SU-DHL-6 (cell line): ENCODE results near the gene EVI5.

Experiments used
- EZH2phosphoT487 ChIP-seq: fragments of 200-600 bp; sonication (generic), shearing (Covaris generic); conservative IDR thresholded peaks from 2 replicates; pipeline ENCODE4 v1.6.1; 2018; ENCODE audit warnings: mild to moderate bottlenecking, antibody characterized with exemption, low read length, moderate library complexity, mixed read lengths
- TF ChIP-seq, protein P1 (sequence below): fragments of 200-600 bp; sonication (generic); IDR thresholded peaks from one replicate; pipeline ENCODE4 v1.5.1; 2017; ENCODE audit warnings: antibody characterized with exemption, mild to moderate bottlenecking, low read length, moderate library complexity; ENCODE audit not compliant: insufficient read depth, poor library complexity, severe bottlenecking

DNA sequence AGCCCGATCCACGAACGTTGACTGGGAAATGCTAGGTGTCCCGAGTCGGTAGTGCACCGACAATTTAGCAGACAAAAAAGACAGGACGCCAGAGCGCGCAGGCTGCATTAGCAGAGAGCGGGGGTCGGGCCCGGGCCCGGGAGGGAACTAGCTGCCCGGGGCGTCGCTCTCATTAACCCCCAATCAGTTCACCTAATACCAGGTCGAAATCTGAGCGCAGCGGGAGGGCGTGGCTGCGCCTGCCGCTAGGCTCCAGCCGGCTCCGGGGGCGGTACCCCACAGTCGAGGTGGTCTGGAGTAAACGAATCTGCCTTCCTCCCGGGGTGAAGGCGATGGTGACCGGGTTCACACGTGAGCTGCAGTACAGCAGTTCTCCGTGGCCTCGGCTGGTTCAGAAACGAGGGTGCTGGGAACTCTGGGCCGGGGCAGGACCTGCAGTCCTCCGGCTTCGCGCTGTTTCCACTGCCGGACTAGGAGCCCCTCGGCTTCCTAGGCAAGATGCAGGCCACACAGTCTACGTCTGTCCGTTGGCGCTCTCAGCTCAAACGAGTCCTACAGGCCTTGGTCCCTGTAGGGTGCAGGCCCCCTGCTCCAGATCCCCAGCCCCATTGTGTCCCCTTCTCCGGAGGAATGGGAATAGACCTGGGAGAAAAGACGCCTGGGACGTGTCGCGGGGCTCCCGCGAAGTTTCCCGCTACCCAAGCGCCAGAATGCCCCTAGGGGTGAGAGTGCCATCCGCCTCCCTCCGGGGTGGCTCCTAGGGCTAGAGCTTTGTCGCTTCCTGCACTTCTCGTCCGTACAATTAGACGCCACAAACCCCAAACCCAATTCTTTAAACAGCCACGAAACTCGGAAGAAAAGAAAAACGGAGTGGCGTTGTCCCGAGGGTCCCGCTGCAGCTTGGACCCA lies 300.2 kb downstream of the EVI5 start:
- TF ChIP-seq, protein P1, sequence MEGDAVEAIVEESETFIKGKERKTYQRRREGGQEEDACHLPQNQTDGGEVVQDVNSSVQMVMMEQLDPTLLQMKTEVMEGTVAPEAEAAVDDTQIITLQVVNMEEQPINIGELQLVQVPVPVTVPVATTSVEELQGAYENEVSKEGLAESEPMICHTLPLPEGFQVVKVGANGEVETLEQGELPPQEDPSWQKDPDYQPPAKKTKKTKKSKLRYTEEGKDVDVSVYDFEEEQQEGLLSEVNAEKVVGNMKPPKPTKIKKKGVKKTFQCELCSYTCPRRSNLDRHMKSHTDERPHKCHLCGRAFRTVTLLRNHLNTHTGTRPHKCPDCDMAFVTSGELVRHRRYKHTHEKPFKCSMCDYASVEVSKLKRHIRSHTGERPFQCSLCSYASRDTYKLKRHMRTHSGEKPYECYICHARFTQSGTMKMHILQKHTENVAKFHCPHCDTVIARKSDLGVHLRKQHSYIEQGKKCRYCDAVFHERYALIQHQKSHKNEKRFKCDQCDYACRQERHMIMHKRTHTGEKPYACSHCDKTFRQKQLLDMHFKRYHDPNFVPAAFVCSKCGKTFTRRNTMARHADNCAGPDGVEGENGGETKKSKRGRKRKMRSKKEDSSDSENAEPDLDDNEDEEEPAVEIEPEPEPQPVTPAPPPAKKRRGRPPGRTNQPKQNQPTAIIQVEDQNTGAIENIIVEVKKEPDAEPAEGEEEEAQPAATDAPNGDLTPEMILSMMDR = no peak
- TF ChIP-seq EZH2phosphoT487 = no peak
